GM18951 (cell line): ENCODE results near the gene PDPR.
"Not testable (repeated sequence)": the region's sequence is repeated elsewhere in the genome, so short reads cannot be mapped to it uniquely, and the experiment has no call there.

Source experiments
- in situ Hi-C: fragments of 300-500 bp; cut with MboI; formaldehyde crosslinking; loops from one replicate; pipeline ENCODE4 v1.12.0; 2022; ENCODE audit warnings: low sequenced_read_pairs, mixed read lengths, inconsistent platforms; ENCODE audit not compliant: unreplicated experiment

PDPR gene

DNA sequence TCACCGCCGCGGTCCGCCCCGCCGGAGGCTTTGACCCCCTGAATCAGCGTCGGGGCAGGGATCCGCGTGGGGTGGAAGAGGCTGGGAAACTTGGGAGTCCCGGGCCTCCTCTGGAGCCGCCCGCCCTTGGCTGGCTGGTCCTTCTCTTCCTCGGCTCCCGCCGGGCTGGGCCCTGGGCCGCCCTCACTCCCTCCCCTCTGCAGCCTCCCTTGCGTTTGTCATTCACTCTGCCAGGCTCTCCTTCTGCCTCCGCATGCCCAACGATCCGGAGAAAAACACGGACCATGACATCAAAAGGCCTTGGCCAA is 74.4 kb downstream of the PDPR start:
- in situ Hi-C loops, result loop anchor here (25.0 kb wide), 1 partner anchor 226 kb away; the partner anchor contains the start of gene CLEC18A

DNA sequence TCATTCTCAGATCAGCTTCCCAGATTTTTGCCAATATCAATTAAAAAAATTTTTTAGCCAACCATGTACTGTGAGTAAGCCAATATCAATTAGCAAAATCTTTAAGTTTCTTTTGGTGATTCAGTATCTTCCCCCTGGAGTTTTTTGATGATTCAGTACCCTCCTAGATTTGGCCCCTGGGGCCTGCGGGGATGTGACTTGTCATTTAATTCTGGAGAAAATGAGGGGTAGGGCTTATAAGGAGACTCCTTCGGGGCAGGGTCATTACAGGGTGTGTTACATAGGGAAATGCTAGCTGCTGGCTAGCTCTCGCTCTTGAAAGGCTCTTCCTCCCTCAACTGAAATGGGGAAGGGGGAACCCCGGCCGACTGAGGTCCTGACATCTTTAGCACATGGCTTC is 76.4 kb downstream of the PDPR start:
- in situ Hi-C loops, result loop anchor here (25.0 kb wide), 1 partner anchor 228 kb away; the partner anchor contains the start of gene CLEC18A

DNA sequence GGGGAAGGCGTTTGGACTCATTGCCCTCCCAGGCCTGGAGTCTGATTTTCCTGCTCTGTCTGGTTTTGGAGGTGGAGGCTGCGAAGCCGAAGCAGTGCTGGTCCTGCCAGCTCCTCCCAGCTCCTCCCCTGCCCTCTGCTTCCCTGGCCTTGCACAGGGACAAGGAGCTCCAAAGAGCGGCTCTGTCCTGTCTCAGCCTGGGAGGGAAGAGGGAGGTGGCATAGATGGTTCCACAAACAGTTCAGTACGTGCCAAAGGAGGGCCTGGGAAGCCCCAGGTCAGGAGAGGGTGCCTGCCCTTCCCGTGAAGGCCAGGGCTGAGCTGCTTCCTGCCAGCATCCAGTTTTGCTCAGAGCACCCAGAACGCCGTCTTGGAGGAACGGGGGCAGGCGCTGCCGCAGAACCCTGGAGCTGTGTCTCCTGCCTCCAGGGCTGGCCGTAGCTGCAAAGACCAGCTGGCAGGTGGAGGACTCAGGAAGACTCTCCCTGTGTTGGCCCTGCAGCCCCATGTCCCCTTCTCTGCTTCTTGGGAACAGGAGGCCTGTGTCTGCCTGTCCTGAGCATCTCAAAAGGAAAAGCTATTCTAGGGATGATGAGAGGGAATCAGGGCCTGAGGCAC is 82.7 kb downstream of the PDPR start:
- in situ Hi-C loops, result loop anchor here (25.0 kb wide), 1 partner anchor 234 kb away; the partner anchor contains the start of gene CLEC18A

DNA sequence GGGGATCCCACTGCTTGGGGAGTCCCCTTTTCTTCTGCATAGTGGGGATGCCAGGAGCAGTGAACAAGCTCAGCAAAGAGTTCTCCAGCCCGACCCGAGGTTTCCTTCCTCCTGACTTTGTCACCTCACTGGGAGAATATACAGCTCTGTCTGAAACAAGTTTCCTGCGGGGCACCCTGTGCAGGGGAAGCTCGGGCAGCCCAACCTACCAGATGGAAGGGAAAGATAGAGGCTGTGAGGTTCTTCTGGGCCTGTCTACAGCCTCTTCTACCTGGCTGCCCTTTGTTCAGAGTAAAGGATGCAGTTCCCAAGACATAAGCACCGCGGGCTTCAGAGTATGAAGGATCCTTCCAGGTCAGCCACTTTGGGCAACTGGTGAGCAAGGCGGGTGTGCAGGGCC is 83.5 kb downstream of the PDPR start:
- in situ Hi-C loops, result loop anchor here (25.0 kb wide), 1 partner anchor 235 kb away; the partner anchor contains the start of gene CLEC18A

DNA sequence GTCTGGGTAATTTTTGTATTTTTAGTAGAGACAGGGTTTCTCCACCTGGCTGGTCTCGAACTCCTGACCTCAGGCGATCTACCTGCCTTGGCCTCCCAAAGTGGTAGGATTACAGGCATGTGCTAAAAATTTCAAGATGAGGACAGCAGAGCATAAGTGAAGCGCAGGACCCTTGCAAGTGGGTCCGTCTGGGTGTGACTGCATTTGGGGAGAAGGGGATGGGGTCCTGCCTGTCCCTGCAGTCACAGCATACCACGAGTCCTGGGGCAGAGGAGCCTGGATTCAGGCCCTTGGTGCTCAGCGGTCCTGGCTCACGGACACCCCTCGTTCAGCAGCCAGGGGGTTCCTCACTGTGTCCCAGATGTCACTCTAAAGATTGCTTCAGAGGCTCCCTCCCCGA is 84.1 kb downstream of the PDPR start:
- in situ Hi-C loops, result loop anchor here (25.0 kb wide), 1 partner anchor 236 kb away; the partner anchor contains the start of gene CLEC18A

DNA sequence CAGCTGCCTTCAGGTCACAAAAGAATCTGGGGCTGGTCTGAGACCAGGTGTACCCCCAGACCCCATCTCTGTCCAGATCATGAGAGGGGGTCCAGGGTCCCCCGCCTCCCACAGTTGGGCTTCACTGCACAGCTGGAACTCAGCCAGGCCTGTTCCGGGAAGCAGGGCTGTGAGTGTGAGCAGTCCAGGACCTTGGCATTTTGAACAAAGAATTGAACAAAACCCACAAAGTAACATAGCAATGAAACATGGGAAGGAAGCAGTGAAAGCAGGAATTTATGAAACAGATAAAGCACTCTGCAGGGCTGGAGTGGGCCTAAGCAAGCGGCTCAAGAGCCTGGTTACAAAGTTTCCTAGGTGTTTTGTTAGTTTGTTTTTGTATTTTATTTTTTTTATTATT is 84.5 kb downstream of the PDPR start:
- in situ Hi-C loops, result loop anchor here (25.0 kb wide), 1 partner anchor 236 kb away; the partner anchor contains the start of gene CLEC18A

DNA sequence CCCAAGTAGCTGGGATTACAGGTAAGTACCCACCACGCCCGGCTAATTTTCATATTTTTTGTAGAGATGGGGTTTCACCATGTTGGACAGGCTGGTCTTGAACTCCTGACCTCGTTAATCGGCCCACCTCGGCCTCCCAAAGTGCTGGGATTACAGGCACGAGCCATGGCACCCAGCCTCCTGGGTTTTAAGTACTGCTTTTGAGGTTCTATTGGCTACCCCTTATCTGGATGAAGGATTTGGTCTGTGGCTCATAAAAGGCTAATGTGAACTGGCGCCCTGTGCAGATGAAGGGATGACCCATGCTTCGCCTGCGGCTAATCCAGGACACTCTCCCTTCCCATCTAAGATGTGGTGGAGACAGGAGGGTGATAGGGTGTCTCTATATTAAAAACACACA is 85.0 kb downstream of the PDPR start:
- in situ Hi-C loops, result loop anchor here (25.0 kb wide), 1 partner anchor 237 kb away; the partner anchor contains the start of gene CLEC18A

DNA sequence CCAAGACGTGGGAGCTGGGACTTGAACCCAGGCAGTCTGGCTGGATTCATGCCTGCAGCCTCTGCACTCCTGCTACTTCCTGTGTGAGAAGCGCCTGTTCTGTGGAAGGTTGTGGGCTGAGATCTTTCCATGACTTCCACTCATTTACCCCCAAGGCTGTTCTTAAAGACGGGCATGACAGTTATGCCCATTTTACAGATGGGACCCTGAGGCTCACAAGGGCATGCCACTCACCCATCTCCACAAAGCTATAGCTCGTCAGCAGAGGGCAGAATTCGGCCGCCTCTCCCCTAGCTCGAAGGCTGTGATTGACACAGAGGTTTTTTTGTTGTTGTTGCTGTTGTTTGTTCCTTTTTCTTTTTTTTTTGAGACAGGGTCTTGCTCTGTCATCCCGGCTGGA is 85.9 kb downstream of the PDPR start:
- in situ Hi-C loops, result not testable (repeated sequence)

DNA sequence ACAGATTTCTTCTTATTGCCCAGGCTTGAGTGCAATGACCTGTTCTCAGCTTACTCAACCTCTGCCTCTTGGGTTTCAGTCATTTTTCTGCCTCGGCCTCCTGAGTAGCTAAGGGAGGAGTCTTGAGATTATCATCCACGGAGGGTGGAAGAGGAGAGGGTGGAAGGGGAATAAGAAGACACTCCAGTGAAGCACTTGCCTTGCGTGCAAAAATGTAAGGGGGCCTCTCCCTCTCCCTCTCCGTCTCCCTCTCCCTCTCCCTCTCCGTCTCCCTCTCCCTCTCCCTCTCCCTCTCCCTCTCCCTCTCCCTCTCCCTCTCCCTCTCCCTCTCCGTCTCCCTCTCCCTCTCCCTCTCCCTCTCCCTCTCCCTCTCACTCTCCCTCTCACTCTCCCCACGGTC is 89.4 kb downstream of the PDPR start:
- in situ Hi-C loops, result not testable (repeated sequence)

DNA sequence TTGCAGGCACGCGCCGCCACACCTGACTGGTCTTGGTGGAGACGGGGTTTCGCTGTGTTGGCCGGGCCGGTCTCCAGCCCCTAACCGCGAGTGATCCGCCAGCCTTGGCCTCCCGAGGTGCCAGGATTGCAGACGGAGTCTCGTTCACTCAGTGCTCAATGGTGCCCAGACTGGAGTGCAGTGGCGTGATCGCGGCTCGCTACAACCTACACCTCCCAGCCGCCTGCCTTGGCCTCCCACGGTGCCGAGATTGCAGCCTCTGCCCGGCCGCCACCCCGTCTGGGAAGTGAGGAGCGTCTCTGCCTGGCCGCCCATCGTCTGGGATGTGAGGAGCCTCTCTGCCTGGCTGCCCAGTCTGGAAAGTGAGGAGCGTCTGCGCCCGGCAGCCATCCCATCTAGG is 89.9 kb downstream of the PDPR start:
- in situ Hi-C loops, result not testable (repeated sequence)

DNA sequence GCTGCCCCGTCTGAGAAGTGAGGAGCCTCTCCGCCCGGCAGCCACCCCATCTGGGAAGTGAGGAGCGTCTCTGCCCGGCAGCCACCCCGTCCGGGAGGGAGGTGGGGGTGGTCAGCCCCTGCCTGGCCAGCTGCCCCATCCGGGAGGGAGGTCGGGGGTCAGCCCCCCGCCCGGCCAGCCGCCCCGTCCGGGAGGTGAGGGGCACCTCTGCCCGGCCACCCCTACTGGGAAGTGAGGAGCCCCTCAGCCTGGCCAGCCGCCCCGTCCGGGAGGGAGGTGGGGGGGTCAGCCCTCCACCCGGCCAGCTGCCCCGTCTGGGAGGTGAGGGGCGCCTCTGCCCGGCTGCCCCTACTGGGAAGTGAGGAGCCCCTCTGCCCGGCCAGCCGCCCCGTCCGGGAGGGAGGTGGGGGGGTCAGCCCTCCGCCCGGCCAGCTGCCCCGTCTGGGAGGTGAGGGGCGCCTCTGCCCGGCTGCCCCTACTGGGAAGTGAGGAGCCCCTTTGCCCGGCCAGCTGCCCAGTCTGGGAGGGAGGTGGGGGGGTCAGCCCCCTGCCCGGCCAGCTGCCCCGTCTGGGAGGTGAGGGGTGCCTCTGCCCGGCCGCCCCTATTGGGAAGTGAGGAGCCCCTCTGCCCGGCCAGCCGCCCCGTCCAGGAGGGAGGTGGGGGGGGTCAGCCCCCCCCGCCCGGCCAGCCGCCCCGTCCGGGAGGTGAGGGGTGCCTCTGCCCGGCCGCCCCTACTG is 90.7 kb downstream of the PDPR start:
- in situ Hi-C loops, result not testable (repeated sequence)

DNA sequence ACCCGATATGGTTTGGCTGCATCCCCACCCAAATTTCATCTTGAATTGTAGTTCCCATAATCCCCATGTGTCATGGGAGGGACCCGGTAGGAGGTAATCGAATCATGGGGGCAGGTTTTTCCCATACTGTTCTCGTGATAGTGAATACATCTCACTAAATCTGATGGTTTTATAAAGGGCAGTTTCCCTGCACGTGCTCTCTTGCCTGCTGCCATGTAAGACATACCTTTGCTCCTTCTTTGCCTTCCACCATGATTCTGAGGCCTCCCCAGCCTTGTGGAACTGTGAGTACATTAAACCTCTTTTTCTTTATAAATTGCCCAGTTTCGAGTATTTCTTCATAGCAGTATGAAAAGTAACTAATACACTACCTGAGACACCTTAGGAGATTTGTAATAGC is 92.2 kb downstream of the PDPR start:
- in situ Hi-C loops, result not testable (repeated sequence)
